Esophagus squamous epithelium (tissue), 4 donors: ENCODE measurements around the gene FYCO1.

Source experiments
- CTCF ChIP-seq, 6 experiments: fragments of 450-650 bp in 4 of 6; fragments of 200-600 bp in 2 of 6; sonication (generic) in 2 of 6; IDR thresholded peaks; one replicate each; pipeline ENCODE4 v1.5.1; 2016 to 2019; ENCODE audit warnings: antibody characterized with exemption in 6 of 6, mild to moderate bottlenecking in 4 of 6, moderate library complexity in 4 of 6
- POLR2A ChIP-seq, 4 donors: fragments of 450-650 bp; IDR thresholded peaks; one replicate each; pipeline ENCODE4 v1.6.1; 2017; ENCODE audit warnings: antibody characterized with exemption in 4 of 4, mild to moderate bottlenecking in 4 of 4, moderate library complexity in 3 of 4

GRCh38 chr3:45904931-45905330, 90.7 kb downstream of the FYCO1 start:
- no peak for TF ChIP-seq CTCF (IDR thresholded peaks at IDR 0.05)
- TF ChIP-seq POLR2A (IDR thresholded peaks at IDR 0.05), result no peak
